Mammary epithelial cell (primary cell): ENCODE data around the gene MEGF11.

ENCODE experiments used
- CTCF ChIP-seq, 2 donors: IDR thresholded peaks in 1 of 2; conservative IDR thresholded peaks in 1 of 2; 2 replicates each; pipeline ENCODE4 v1.5.1; 2011 to 2012; ENCODE audit warnings: inconsistent platforms in 2 of 2, low read length in 2 of 2, mild to moderate bottlenecking in 2 of 2, control low read depth in 1 of 2, low read depth in 1 of 2; ENCODE audit not compliant: insufficient read depth in 1 of 2; ENCODE audit errors: extremely low read depth in 1 of 2
- EZH2 ChIP-seq: IDR thresholded peaks from 2 replicates; pipeline ENCODE4 v1.6.1; 2012; ENCODE audit warnings: low read length, inconsistent platforms, borderline replicate concordance

- TF ChIP-seq CTCF (conservative IDR thresholded peaks at IDR 0.05 in 1 of 2, IDR thresholded peaks at IDR 0.05 in 1 of 2; ENCODE audit: extremely low read depth in 1 of 2, insufficient read depth in 1 of 2, low read depth in 1 of 2, low read length in 2 of 2) = no peak
- TF ChIP-seq EZH2 = no peak
Measured at GRCh38 chr15:66170042-66170441, 83.5 kb downstream of the MEGF11 start.
